HG03159 (cell line): Measurements from ENCODE around the gene HPS3.
"Not testable (repeated sequence)": the region's sequence is repeated elsewhere in the genome, so short reads cannot be mapped to it uniquely, and the experiment has no call there.

Source experiments
- ATAC-seq: cut with Tn5 transposase; IDR thresholded peaks from one replicate; pipeline ENCODE4 v1.9.1; 2021; ENCODE audit warnings: mild to moderate bottlenecking, moderate library complexity; ENCODE audit not compliant: unreplicated experiment

Gene HPS3

GRCh38 chr3:149181182-149181581 lies 51.7 kb downstream of the HPS3 start:
- ATAC-seq = no peak

GRCh38 chr3:149186219-149186618 lies 56.8 kb downstream of the HPS3 start:
- no peak for ATAC-seq

- ATAC-seq = no peak
Measured at GRCh38 chr3:149186721-149187120, 57.3 kb downstream of the HPS3 start.

- no peak for ATAC-seq
Measured at GRCh38 chr3:149188494-149188893, 59.1 kb downstream of the HPS3 start.

GRCh38 chr3:149195221-149195620 lies 65.8 kb downstream of the HPS3 start:
- ATAC-seq = no peak

GRCh38 chr3:149196805-149197592 lies 67.6 kb downstream of the HPS3 start:
- not testable (repeated sequence) for ATAC-seq

- no peak for ATAC-seq
Measured at GRCh38 chr3:149197669-149198068, 68.2 kb downstream of the HPS3 start.

- ATAC-seq = no peak
Measured at GRCh38 chr3:149198611-149199010, 69.2 kb downstream of the HPS3 start.

GRCh38 chr3:149199474-149199873 lies 70.0 kb downstream of the HPS3 start:
- no peak for ATAC-seq

GRCh38 chr3:149203758-149204157 lies 74.3 kb downstream of the HPS3 start:
- peak; percentile 99 for ATAC-seq

- no peak for ATAC-seq
Measured at GRCh38 chr3:149204390-149204991, 75.1 kb downstream of the HPS3 start.

- no peak for ATAC-seq
Measured at GRCh38 chr3:149207475-149207874, 78.0 kb downstream of the HPS3 start.

GRCh38 chr3:149209431-149209830 lies 80.0 kb downstream of the HPS3 start:
- ATAC-seq = no peak

- ATAC-seq = no peak
Measured at GRCh38 chr3:149212386-149212785, 82.9 kb downstream of the HPS3 start.

- no peak for ATAC-seq
Measured at GRCh38 chr3:149214702-149215101, 85.3 kb downstream of the HPS3 start.

GRCh38 chr3:149215515-149215914 lies 86.1 kb downstream of the HPS3 start:
- ATAC-seq = no peak

GRCh38 chr3:149216193-149216869 lies 86.9 kb downstream of the HPS3 start:
- no peak for ATAC-seq

GRCh38 chr3:149217347-149217746 lies 87.9 kb downstream of the HPS3 start:
- no peak for ATAC-seq

GRCh38 chr3:149219380-149220121 lies 90.1 kb downstream of the HPS3 start:
- not testable (repeated sequence) for ATAC-seq

- no peak for ATAC-seq
Measured at GRCh38 chr3:149221783-149222517, 92.5 kb downstream of the HPS3 start, which contains the start of gene CP. TSS of gene CP (minus strand) at chr3:149221829. CDS start at chr3:149221792, 37 bp downstream.
